Measurements from ENCODE around the gene NCOA3.

DNA sequence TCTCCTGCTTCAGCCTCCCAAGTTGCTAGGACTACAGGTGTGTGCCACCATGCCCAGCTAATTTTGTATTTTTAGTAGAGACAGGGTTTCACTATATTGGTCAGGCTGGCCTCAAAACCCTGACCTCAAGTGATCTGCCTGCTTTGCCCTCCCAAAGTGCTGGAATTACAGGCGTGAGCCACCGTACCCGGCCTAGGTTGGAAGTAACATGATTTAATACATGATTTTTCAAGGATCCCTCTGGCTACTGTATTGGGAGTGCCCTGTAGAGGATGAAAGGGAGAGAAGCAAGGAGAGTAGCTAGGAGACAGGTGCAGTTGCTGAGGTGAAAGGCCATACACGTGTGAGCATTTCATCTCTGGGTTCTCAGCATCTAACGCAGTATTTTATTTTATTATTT, 2.6 kb upstream of the NCOA3 start:
- TF ChIP-seq, protein P1, sequence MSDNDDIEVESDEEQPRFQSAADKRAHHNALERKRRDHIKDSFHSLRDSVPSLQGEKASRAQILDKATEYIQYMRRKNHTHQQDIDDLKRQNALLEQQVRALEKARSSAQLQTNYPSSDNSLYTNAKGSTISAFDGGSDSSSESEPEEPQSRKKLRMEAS (IDR thresholded peaks at IDR 0.05; ENCODE audit: low read depth): no peak
- TF ChIP-seq POLR2AphosphoS5 (IDR thresholded peaks at IDR 0.05; ENCODE audit: low read depth, low read length): no peak
- no peak for TF ChIP-seq EP300 (IDR thresholded peaks at IDR 0.05; ENCODE audit: borderline replicate concordance in 1 of 2, low read depth in 1 of 2, low read length in 1 of 2)
- TF ChIP-seq, protein P2, sequence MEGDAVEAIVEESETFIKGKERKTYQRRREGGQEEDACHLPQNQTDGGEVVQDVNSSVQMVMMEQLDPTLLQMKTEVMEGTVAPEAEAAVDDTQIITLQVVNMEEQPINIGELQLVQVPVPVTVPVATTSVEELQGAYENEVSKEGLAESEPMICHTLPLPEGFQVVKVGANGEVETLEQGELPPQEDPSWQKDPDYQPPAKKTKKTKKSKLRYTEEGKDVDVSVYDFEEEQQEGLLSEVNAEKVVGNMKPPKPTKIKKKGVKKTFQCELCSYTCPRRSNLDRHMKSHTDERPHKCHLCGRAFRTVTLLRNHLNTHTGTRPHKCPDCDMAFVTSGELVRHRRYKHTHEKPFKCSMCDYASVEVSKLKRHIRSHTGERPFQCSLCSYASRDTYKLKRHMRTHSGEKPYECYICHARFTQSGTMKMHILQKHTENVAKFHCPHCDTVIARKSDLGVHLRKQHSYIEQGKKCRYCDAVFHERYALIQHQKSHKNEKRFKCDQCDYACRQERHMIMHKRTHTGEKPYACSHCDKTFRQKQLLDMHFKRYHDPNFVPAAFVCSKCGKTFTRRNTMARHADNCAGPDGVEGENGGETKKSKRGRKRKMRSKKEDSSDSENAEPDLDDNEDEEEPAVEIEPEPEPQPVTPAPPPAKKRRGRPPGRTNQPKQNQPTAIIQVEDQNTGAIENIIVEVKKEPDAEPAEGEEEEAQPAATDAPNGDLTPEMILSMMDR (IDR thresholded peaks at IDR 0.05): no peak
- TF ChIP-seq, protein P3, sequence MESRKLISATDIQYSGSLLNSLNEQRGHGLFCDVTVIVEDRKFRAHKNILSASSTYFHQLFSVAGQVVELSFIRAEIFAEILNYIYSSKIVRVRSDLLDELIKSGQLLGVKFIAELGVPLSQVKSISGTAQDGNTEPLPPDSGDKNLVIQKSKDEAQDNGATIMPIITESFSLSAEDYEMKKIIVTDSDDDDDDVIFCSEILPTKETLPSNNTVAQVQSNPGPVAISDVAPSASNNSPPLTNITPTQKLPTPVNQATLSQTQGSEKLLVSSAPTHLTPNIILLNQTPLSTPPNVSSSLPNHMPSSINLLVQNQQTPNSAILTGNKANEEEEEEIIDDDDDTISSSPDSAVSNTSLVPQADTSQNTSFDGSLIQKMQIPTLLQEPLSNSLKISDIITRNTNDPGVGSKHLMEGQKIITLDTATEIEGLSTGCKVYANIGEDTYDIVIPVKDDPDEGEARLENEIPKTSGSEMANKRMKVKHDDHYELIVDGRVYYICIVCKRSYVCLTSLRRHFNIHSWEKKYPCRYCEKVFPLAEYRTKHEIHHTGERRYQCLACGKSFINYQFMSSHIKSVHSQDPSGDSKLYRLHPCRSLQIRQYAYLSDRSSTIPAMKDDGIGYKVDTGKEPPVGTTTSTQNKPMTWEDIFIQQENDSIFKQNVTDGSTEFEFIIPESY (IDR thresholded peaks at IDR 0.05; ENCODE audit: borderline replicate concordance, low read depth): no peak
- no peak for TF ChIP-seq CHD2 (IDR thresholded peaks at IDR 0.05; ENCODE audit: low read length, partially characterized antibody)
- TF ChIP-seq SMC3 (IDR thresholded peaks at IDR 0.05; ENCODE audit: low read depth, low read length): no peak
- no peak for TF ChIP-seq RFX5 (IDR thresholded peaks at IDR 0.05; ENCODE audit: low read length)
- no peak for TF ChIP-seq YY1 (IDR thresholded peaks at IDR 0.05; ENCODE audit: low read depth)
- no peak for TF ChIP-seq GABPA (IDR thresholded peaks at IDR 0.05; ENCODE audit: low read depth)
- no peak for TF ChIP-seq SIN3A (IDR thresholded peaks at IDR 0.05; ENCODE audit: borderline replicate concordance, low read depth, low read length)
- TF ChIP-seq JUND (IDR thresholded peaks at IDR 0.05): no peak
- no peak for TF ChIP-seq TCF12 (IDR thresholded peaks at IDR 0.05)
- TF ChIP-seq NFIC (IDR thresholded peaks at IDR 0.05; ENCODE audit: borderline replicate concordance): no peak

All from SK-N-SH (cell line).